ENCODE data around the gene BARX1. TPM values are rescaled to one million over a fixed set of nuclear protein-coding genes. Genes with fewer than 3 reads are reported as not detected.

Gene BARX1
- not detected for polyA plus RNA-seq (2012; ENCODE audit: missing spikeins)

DNA sequence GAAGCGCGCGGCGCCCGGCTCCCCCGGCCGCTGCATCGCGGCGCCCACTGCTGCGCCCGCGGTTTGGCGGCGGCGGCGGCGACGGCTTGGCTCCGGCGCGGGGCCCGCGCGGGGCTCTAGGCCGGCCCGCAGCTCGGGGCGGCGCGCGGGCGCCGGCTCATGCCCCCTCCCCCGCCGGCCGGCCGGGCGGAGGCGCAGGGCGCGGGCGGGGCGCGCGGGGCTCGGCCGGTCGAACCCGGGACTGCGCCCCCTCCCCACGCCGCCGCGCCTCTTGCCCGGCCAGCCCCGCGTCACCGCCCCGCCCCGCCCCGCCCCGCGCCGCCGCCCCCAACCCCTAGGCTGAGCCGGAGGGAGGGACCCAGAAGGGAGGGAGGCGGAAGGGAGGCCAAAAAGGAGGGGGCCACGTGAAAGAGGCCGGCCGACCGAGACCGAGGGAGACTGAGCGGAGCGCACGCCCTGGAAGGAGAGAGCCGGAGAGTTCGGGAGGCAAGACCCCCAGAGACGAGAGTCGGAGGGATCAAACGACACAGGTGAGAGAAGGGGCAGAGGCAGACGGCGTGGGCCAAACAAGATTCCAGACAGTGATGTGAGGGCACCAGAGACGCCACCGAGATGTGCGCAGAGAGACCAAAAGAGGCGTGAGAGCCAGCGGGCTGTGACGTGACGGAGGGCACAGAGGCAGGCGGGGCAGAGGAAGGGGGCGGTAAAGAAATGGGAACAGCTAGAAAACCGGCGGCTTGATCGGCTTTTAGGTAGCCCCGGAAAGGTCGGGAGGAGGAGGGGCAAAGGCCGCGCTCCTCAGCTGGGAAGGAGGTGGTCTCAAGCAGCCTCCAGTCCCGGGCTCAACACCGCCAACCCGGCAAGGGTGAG is at the start of gene BARX1:
Gene BARX1, minus strand, starts transcription at position 245 of the 870 bp plus-strand sequence. Its CDS starts 209 bp downstream, at position 36.
- no peak for DNase-seq (ENCODE audit: insufficient read length)
- TF ChIP-seq POLR2AphosphoS5 (IDR thresholded peaks at IDR 0.05; ENCODE audit: low read depth, low read length) = no peak
- no peak for TF ChIP-seq POLR2A (IDR thresholded peaks at IDR 0.05; ENCODE audit: low read depth, low read length)
- TF ChIP-seq TAF1 (IDR thresholded peaks at IDR 0.05; ENCODE audit: borderline replicate concordance, low read depth, low read length) = no peak
- FAIRE-seq = no peak

DNA sequence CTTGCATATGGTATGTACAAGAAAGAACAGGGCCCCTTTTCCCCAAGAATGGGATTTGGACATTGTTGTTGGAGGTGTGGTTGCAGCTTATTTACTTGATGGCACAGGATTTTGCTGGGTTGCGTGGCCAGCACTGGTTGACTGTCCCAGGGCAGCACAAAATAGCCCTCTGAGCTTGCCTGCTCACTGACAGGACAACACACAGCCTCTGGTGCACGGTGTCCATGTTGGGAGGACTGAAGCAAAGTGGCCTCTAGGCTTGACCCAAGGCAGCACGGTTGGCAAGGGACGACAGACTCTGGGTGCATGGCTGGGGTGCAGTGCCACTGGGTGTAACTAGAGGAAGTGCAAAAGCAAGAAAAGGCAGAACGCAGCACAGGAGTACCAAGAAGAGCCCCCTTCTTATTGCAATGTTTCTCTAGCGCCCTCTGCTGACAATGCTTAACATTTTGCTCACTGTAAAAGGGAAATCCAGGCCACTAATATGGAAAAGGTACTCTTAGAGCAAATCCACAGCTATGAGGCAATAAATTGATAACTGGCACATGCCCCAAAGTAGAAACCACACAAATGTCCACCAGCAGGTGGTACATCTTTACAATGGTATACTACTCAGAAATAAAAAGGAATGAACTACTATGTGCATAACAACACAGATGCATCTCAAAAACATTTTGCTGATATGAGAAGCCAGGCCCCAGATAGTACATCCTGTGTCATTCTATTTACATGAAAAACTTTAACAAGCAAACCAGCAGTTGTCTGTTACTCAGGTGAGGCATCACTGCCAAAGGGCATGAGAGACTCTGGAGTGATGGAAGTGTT is 47.4 kb upstream of the BARX1 start:
- DNase-seq (ENCODE audit: insufficient read length) (no peak), FAIRE-seq (peak; percentile 24)
- TF ChIP-seq POLR2AphosphoS5 (IDR thresholded peaks at IDR 0.05; ENCODE audit: low read depth, low read length) = no peak
- no peak for TF ChIP-seq POLR2A (IDR thresholded peaks at IDR 0.05; ENCODE audit: low read depth, low read length)

GRCh38 chr9:93996863-93997262 is 41.7 kb upstream of the BARX1 start:
- TF ChIP-seq POLR2AphosphoS5 (IDR thresholded peaks at IDR 0.05; ENCODE audit: low read depth, low read length) = no peak
- no peak for DNase-seq (ENCODE audit: insufficient read length)
- no peak for FAIRE-seq

DNA sequence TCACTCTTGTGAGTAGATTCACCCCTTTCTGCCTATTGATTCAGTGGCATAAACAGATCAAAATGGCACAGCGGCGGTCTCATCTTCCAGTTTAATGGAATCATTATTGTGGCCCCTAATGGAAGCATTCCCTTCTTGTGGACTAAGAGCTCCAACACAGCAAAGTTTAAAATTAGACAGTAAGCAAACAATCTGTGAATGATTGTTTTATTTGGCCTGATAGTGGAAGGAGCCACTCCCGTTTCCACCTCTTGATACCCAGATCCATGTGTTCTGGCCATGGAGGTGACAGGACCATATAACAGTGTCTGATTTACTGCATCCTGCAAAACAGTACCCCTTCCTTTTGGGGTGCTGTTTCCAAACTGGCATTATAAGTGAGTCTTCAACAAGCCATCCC is 41.2 kb upstream of the BARX1 start:
- no peak for DNase-seq (ENCODE audit: insufficient read length)
- no peak for FAIRE-seq
- no peak for TF ChIP-seq POLR2AphosphoS5 (IDR thresholded peaks at IDR 0.05; ENCODE audit: low read depth, low read length)
- TF ChIP-seq POLR2A (IDR thresholded peaks at IDR 0.05; ENCODE audit: low read depth, low read length) = no peak
- no peak for TF ChIP-seq TAF1 (IDR thresholded peaks at IDR 0.05; ENCODE audit: borderline replicate concordance, low read depth, low read length)

GRCh38 chr9:93994545-93994944 is 39.4 kb upstream of the BARX1 start:
- DNase-seq (ENCODE audit: insufficient read length) (no peak), FAIRE-seq (no peak)
- TF ChIP-seq TAF1 (IDR thresholded peaks at IDR 0.05; ENCODE audit: borderline replicate concordance, low read depth, low read length) (no peak), POLR2A (IDR thresholded peaks at IDR 0.05; ENCODE audit: low read depth, low read length) (no peak), POLR2AphosphoS5 (IDR thresholded peaks at IDR 0.05; ENCODE audit: low read depth, low read length) (no peak)

- no peak for FAIRE-seq
- TF ChIP-seq POLR2AphosphoS5 (IDR thresholded peaks at IDR 0.05; ENCODE audit: low read depth, low read length) (no peak), POLR2A (IDR thresholded peaks at IDR 0.05; ENCODE audit: low read depth, low read length) (no peak), TAF1 (IDR thresholded peaks at IDR 0.05; ENCODE audit: borderline replicate concordance, low read depth, low read length) (no peak)
- DNase-seq (ENCODE audit: insufficient read length) = no peak
Measured at GRCh38 chr9:93994132-93994531, 39.0 kb upstream of the BARX1 start.

- FAIRE-seq (no peak), DNase-seq (ENCODE audit: insufficient read length) (no peak)
- no peak for TF ChIP-seq TAF1 (IDR thresholded peaks at IDR 0.05; ENCODE audit: borderline replicate concordance, low read depth, low read length)
- no peak for TF ChIP-seq POLR2AphosphoS5 (IDR thresholded peaks at IDR 0.05; ENCODE audit: low read depth, low read length)
- TF ChIP-seq POLR2A (IDR thresholded peaks at IDR 0.05; ENCODE audit: low read depth, low read length) = no peak
Measured at GRCh38 chr9:93992830-93993229, 37.7 kb upstream of the BARX1 start.

DNA sequence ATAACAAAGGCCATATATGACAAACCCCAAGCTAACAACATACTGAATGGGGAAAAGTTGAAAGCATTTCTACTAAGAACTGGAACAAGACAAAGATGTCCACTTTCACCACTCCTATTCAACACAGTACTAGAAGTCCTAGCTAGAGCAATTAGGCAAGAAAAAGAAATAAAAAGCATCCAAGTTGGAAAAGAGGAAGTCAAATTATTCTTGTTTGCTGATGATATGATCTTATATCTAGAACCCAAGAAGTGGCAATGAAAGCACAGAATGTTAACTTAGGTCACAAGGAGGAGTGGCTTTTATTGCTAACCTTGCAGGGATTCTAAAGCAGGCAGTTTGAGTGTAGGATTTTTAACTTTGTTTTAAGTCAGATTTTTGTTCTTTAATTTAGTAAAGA is 35.3 kb upstream of the BARX1 start:
- FAIRE-seq (no peak), DNase-seq (ENCODE audit: insufficient read length) (no peak)
- TF ChIP-seq POLR2A (IDR thresholded peaks at IDR 0.05; ENCODE audit: low read depth, low read length) (no peak), POLR2AphosphoS5 (IDR thresholded peaks at IDR 0.05; ENCODE audit: low read depth, low read length) (no peak), TAF1 (IDR thresholded peaks at IDR 0.05; ENCODE audit: borderline replicate concordance, low read depth, low read length) (no peak)

DNA sequence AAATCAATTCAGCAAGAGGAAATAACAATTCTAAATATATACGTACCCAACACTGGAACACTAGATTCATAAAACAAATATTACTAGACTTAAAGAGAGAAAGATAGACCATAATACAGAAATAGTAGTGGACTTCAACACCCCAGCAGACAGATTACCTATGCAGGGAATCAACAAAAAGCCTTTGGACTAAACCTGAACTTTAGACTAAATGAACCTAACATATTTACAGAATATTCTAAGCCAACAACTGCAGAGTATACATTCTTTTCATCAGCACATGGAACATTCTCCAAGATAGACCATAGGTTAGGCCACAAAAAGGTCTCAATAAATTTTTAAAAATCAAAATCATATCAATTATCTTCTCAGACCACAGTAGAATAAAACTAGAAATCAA is 32.9 kb upstream of the BARX1 start:
- no peak for DNase-seq (ENCODE audit: insufficient read length)
- no peak for FAIRE-seq
- TF ChIP-seq TAF1 (IDR thresholded peaks at IDR 0.05; ENCODE audit: borderline replicate concordance, low read depth, low read length) = no peak
- no peak for TF ChIP-seq POLR2A (IDR thresholded peaks at IDR 0.05; ENCODE audit: low read depth, low read length)
- TF ChIP-seq POLR2AphosphoS5 (IDR thresholded peaks at IDR 0.05; ENCODE audit: low read depth, low read length) = no peak

GRCh38 chr9:93984860-93985259 is 29.7 kb upstream of the BARX1 start:
- no peak for FAIRE-seq
- TF ChIP-seq POLR2AphosphoS5 (IDR thresholded peaks at IDR 0.05; ENCODE audit: low read depth, low read length) = no peak
- no peak for TF ChIP-seq POLR2A (IDR thresholded peaks at IDR 0.05; ENCODE audit: low read depth, low read length)
- no peak for TF ChIP-seq TAF1 (IDR thresholded peaks at IDR 0.05; ENCODE audit: borderline replicate concordance, low read depth, low read length)

DNA sequence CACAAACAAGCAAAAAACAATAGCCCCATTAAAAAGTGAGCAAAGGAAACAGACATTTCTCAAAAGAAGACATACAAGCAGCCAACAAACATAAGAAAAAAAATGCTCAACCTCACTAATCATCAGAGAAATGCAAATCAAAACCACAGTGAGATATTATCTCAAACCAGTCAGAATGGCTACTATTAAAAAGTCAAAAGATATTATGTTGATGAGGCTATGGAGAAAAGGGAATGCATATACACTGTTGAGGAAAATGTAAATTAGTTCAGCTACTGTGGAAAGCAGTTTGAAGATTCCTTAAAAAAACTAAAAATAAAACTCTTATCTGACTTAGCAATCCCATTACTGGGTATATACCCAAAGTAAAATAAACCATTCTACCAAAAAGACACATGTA is 28.7 kb upstream of the BARX1 start:
- DNase-seq (ENCODE audit: insufficient read length) = no peak
- no peak for FAIRE-seq
- TF ChIP-seq POLR2A (IDR thresholded peaks at IDR 0.05; ENCODE audit: low read depth, low read length) (no peak), TAF1 (IDR thresholded peaks at IDR 0.05; ENCODE audit: borderline replicate concordance, low read depth, low read length) (no peak), POLR2AphosphoS5 (IDR thresholded peaks at IDR 0.05; ENCODE audit: low read depth, low read length) (no peak)

More at GRCh38 chr9:93984860-93985259, 29.7 kb upstream of the BARX1 start:
- no peak for DNase-seq (ENCODE audit: insufficient read length)

DNA sequence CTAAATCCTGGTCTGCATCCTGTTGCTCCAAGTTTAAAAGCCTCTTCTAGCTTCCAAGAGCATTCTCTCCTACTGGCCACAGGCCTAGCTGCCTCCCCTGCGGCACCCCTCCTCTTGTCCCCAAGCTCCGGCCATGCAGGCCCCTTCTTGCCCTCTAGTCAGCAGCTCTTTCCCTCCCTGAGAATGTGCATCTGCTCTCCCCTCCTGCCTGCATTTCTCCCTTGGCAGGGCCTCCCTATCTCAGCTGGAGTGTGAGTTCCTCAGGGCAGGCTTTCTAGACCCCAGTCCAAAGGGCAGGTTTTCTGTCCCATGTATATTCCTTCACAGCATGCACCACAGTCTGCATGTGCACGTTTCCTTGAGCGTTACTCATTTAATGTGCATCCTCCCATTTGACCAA is 24.6 kb upstream of the BARX1 start:
- FAIRE-seq (no peak), DNase-seq (ENCODE audit: insufficient read length) (no peak)
- TF ChIP-seq POLR2AphosphoS5 (IDR thresholded peaks at IDR 0.05; ENCODE audit: low read depth, low read length) (no peak), TAF1 (IDR thresholded peaks at IDR 0.05; ENCODE audit: borderline replicate concordance, low read depth, low read length) (no peak), POLR2A (IDR thresholded peaks at IDR 0.05; ENCODE audit: low read depth, low read length) (no peak)
